ENCODE results near the gene AGBL1.
"Not testable (repeated sequence)": the region's sequence is repeated elsewhere in the genome, so short reads cannot be mapped to it uniquely, and the experiment has no call there.

Gene AGBL1

DNA sequence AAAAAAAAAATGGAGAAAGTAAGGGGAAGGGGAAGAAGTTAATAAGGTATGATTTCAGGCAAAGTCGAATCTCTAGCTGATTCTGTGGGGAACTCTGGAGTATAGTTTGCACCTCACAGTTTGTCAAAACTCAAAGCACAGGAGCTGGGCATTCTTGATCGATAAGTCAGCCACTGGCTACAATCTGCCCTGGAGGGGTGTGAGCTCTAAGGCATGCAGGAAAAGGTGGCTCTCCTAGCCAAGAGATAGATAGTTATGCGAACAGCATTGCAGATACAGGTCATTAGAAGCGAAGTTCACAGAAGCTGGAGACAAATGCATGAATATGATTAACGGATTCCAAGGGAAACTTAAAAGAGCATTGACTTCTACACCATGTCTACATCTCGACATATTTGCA is 952.6 kb downstream of the AGBL1 start:
- H3K27ac Mint-ChIP-seq, result no peak overlapping the region
- H3K36me3 Mint-ChIP-seq (ENCODE audit: low read depth), result no peaks in the 10 kb centered on the region
- H3K27me3 Mint-ChIP-seq (ENCODE audit: low read depth), result peaks cover 6% of the 10 kb centered on the region
- H3K4me3 Mint-ChIP-seq, result no peak overlapping the region
- H3K9me3 Mint-ChIP-seq, result no peaks in the 10 kb centered on the region
- H3K4me1 Mint-ChIP-seq, result no peaks in the 10 kb centered on the region
- TF ChIP-seq, protein P1, sequence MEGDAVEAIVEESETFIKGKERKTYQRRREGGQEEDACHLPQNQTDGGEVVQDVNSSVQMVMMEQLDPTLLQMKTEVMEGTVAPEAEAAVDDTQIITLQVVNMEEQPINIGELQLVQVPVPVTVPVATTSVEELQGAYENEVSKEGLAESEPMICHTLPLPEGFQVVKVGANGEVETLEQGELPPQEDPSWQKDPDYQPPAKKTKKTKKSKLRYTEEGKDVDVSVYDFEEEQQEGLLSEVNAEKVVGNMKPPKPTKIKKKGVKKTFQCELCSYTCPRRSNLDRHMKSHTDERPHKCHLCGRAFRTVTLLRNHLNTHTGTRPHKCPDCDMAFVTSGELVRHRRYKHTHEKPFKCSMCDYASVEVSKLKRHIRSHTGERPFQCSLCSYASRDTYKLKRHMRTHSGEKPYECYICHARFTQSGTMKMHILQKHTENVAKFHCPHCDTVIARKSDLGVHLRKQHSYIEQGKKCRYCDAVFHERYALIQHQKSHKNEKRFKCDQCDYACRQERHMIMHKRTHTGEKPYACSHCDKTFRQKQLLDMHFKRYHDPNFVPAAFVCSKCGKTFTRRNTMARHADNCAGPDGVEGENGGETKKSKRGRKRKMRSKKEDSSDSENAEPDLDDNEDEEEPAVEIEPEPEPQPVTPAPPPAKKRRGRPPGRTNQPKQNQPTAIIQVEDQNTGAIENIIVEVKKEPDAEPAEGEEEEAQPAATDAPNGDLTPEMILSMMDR (IDR thresholded peaks at IDR 0.05; ENCODE audit: unreplicated experiment in 3 of 3), result no peak

DNA sequence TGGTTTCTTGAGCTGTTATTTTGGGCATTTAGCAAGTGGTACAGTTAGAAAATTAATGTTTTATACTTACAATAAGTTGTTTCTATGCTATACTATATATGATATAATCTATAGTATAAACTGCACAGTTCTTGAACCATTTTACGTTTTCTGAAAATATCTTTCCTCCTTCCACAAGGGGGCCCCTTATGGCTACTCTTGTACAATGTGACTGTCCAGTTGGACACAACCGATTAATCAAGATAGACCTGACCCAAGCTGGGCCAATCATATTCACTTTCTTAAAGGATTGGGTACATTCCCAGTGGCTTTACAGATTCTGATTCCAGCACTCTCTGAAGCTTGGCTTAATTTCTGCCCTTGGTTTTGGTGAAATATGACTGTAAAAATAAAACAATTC is 953.4 kb downstream of the AGBL1 start:
- no peak overlapping the region for H3K4me3 Mint-ChIP-seq
- H3K27me3 Mint-ChIP-seq (ENCODE audit: low read depth), result peaks cover 6% of the 10 kb centered on the region
- H3K27ac Mint-ChIP-seq, result no peak overlapping the region
- H3K36me3 Mint-ChIP-seq (ENCODE audit: low read depth), result no peaks in the 10 kb centered on the region
- TF ChIP-seq, protein P1 (IDR thresholded peaks at IDR 0.05; ENCODE audit: unreplicated experiment in 3 of 3), result peak; percentile 24 to 37 (median 28)
- no peaks in the 10 kb centered on the region for H3K4me1 Mint-ChIP-seq
- H3K9me3 Mint-ChIP-seq, result no peaks in the 10 kb centered on the region

DNA sequence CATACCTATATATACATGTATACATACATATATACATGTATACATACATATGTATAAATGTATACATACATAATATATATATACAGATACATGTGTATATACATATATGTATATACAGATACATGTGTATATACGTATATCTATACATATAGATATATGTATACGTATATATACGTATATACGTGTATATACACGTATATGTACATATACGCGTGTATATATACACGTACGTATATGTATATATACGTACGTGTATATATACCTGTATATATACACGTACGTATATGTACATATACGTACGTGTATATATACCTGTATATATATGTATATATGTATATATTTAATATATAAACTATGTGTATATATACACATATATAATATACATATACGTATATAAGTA is 955.2 kb downstream of the AGBL1 start:
- no peak overlapping the region for H3K27ac Mint-ChIP-seq
- TF ChIP-seq, protein P1 (IDR thresholded peaks at IDR 0.05; ENCODE audit: unreplicated experiment in 3 of 3), result no peak
- no peak overlapping the region for H3K4me3 Mint-ChIP-seq
- no peaks in the 10 kb centered on the region for H3K36me3 Mint-ChIP-seq (ENCODE audit: low read depth)
- no peaks in the 10 kb centered on the region for H3K9me3 Mint-ChIP-seq
- H3K4me1 Mint-ChIP-seq, result no peaks in the 10 kb centered on the region
- peaks cover 6% of the 10 kb centered on the region for H3K27me3 Mint-ChIP-seq (ENCODE audit: low read depth)

DNA sequence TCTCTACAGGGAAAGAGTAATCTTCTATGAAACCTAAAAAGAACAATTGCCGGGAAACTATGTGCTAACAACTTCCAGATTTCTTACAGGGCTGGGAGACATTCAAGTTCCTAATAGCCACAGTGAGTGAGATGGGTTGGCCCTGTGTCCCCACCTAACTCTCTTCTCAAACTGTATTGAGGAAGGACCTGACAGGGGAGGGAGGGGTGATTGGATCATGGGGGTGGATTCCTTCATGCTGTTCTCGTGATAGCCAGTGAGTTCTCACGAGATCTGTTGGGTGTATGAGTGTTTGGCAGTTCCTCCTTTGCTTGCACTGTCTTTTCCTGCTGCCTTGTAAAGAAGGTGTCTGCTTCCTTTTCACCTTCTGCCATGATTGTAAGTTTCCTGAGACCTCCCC is 958.7 kb downstream of the AGBL1 start:
- TF ChIP-seq, protein P1 (IDR thresholded peaks at IDR 0.05; ENCODE audit: unreplicated experiment in 3 of 3), result no peak
- H3K9me3 Mint-ChIP-seq, result no peaks in the 10 kb centered on the region
- H3K36me3 Mint-ChIP-seq (ENCODE audit: low read depth), result no peaks in the 10 kb centered on the region
- H3K4me3 Mint-ChIP-seq, result no peak overlapping the region
- H3K27ac Mint-ChIP-seq, result no peak overlapping the region
- H3K27me3 Mint-ChIP-seq (ENCODE audit: low read depth), result no peaks in the 10 kb centered on the region
- no peaks in the 10 kb centered on the region for H3K4me1 Mint-ChIP-seq

DNA sequence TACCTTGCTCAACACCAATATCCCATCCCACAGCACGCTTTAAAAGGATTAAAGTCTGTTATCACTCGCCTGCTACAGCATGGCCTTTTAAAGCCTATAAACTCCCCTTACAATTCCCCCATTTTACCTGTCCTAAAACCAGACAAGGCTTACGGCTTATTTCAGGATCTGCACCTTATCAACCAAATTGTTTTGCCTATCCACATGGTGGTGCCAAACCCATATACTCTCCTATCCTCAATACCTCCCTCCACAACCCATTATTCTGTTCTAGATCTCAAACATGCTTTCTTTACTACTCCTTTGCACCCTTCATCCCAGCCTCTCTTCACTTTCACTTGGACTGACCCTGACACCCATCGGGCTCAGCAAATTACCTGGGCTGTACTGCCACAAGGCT is 962.9 kb downstream of the AGBL1 start:
- not testable (repeated sequence) for H3K4me1 Mint-ChIP-seq; H3K27me3 Mint-ChIP-seq (ENCODE audit: low read depth); H3K36me3 Mint-ChIP-seq (ENCODE audit: low read depth); H3K27ac Mint-ChIP-seq; H3K9me3 Mint-ChIP-seq; H3K4me3 Mint-ChIP-seq

DNA sequence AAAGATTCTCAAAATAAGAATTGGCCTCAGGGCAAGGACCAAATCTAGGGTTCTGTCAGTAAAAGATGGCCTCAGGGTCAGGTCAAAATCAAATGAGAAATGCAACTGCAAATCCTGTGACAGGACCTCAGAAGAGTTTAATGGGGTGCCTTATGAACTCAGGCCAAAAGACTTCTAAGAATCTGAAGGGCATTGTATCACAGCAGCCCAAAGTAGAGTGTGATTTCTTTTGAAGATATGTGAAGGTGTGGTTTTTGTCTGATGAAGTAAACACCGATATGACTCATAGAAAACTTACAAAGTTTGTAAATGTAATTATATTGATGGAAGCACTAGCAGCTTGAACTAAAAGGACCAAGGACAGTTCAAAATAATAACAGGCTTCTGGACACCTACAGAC is 966.1 kb downstream of the AGBL1 start:
- Mint-ChIP-seq H3K4me3 (no peak overlapping the region), H3K27ac (no peak overlapping the region), H3K27me3 (ENCODE audit: low read depth) (no peaks in the 10 kb centered on the region), H3K36me3 (ENCODE audit: low read depth) (no peaks in the 10 kb centered on the region), H3K9me3 (no peaks in the 10 kb centered on the region), H3K4me1 (no peaks in the 10 kb centered on the region)
- TF ChIP-seq, protein P1 (IDR thresholded peaks at IDR 0.05; ENCODE audit: unreplicated experiment in 3 of 3), result no peak

Data from nephron (organoid).